Measurements from ENCODE around the gene NAXE. TPM values are rescaled to one million over a fixed set of nuclear protein-coding genes. Genes with fewer than 3 reads are reported as not detected.
A peak's percentile ranks its signal among the peaks of the same experiment; 100 is the strongest.
"Not testable (repeated sequence)": the region's sequence is repeated elsewhere in the genome, so short reads cannot be mapped to it uniquely, and the experiment has no call there.

Gene NAXE
- total RNA-seq, 5 donors from 2014 or later (not counting 1 experiment from before 2014, with no cell fraction given): 32.4 to 47.7 (median 41.7) TPM

- H3K36me3 ChIP-seq (ENCODE audit: control insufficient read depth in 2 of 2, extremely low read depth in 1 of 2, insufficient read depth in 1 of 2, low read length in 1 of 2): peaks cover 3 to 9% of the 10 kb centered on the region in 2 donors
- Mint-ChIP-seq H3K4me1 (peaks cover 23 to 35% (median 23%) of the 10 kb centered on the region in 3 donors), H3K27me3 (no peaks in the 10 kb centered on the region), H3K36me3 (no peaks in the 10 kb centered on the region), H3K4me3 (peak overlapping the region; percentile 81 to 84 (median 83)), H3K27ac (peak overlapping the region; percentile 95 to 98), H3K9me3 (no peaks in the 10 kb centered on the region)
- no peaks in the 10 kb centered on the region for H3K9me3 ChIP-seq
- H3K4me3 ChIP-seq (ENCODE audit: control insufficient read depth in 1 of 2, extremely low read depth in 1 of 2, low read length in 1 of 2): peak overlapping the region; percentile 47 to 72
- H3K27ac ChIP-seq (ENCODE audit: low read length): peak overlapping the region; percentile 78
- DNase-seq (peak in 6 of 35 experiments; percentile 8 to 43 (median 18)), ATAC-seq (replicated peaks in 1 of 4) (peak; percentile 14 to 40 (median 30))
- H3K27me3 ChIP-seq (replicated peaks in 1 of 2; ENCODE audit: control insufficient read depth in 2 of 2, extremely low read depth in 1 of 2, insufficient read depth in 2 of 2, low read length in 1 of 2): no peaks in the 10 kb centered on the region
- ChIA-PET POLR2A (no interaction called here), CTCF (interaction anchor here (0.6 to 1.2 kb wide), 4 partner anchors 24 to 197 kb away, joined by 4 to 5 read pairs (median 4); no protein-coding TSS in a partner anchor)
- H3K4me1 ChIP-seq (ENCODE audit: control insufficient read depth in 1 of 2, extremely low read depth in 1 of 2, insufficient read depth in 2 of 2, low read length in 2 of 2): peaks cover 9 to 33% of the 10 kb centered on the region in 2 experiments
- WGBS (ENCODE audit: insufficient coverage): 36% methylated on average over 5 of the region's 9 CpGs
Measured at GRCh38 chr1:156582388-156583017, 9.1 kb upstream of the NAXE start.

GRCh38 chr1:156583821-156584622, 7.6 kb upstream of the NAXE start:
- H3K36me3 ChIP-seq (ENCODE audit: control insufficient read depth in 2 of 2, extremely low read depth in 1 of 2, insufficient read depth in 1 of 2, low read length in 1 of 2): peaks cover 3 to 9% of the 10 kb centered on the region in 2 donors
- Mint-ChIP-seq H3K27me3 (no peaks in the 10 kb centered on the region), H3K27ac (peak overlapping the region; percentile 62 to 82), H3K4me3 (peak overlapping the region in 2 of 3 donors; percentile 51 to 83), H3K9me3 (no peaks in the 10 kb centered on the region), H3K36me3 (no peaks in the 10 kb centered on the region), H3K4me1 (peaks cover 23 to 35% (median 23%) of the 10 kb centered on the region in 3 donors)
- ATAC-seq (replicated peaks in 1 of 4): peak in 3 of 4 experiments; percentile 25 to 44 (median 41)
- no peaks in the 10 kb centered on the region for H3K27me3 ChIP-seq (replicated peaks in 1 of 2; ENCODE audit: control insufficient read depth in 2 of 2, extremely low read depth in 1 of 2, insufficient read depth in 2 of 2, low read length in 1 of 2)
- CTCF ChIA-PET: no interaction called here
- H3K27ac ChIP-seq (ENCODE audit: low read length): no peak overlapping the region
- 53% methylated on average over 9 of the region's 20 CpGs for WGBS (ENCODE audit: insufficient coverage)
- peaks cover 9 to 33% of the 10 kb centered on the region in 2 experiments for H3K4me1 ChIP-seq (ENCODE audit: control insufficient read depth in 1 of 2, extremely low read depth in 1 of 2, insufficient read depth in 2 of 2, low read length in 2 of 2)
- peak; percentile 12 to 90 (median 62) for DNase-seq
- H3K4me3 ChIP-seq (ENCODE audit: control insufficient read depth in 1 of 2, extremely low read depth in 1 of 2, low read length in 1 of 2): no peak overlapping the region
- H3K9me3 ChIP-seq: no peaks in the 10 kb centered on the region
- POLR2A ChIA-PET: no interaction called here

GRCh38 chr1:156584813-156585212, 6.8 kb upstream of the NAXE start:
- no peaks in the 10 kb centered on the region for H3K27me3 ChIP-seq (replicated peaks in 1 of 2; ENCODE audit: control insufficient read depth in 2 of 2, extremely low read depth in 1 of 2, insufficient read depth in 2 of 2, low read length in 1 of 2)
- no peak overlapping the region for H3K27ac Mint-ChIP-seq
- 79% methylated on average over 4 of the region's 11 CpGs for WGBS (ENCODE audit: insufficient coverage)
- POLR2A ChIA-PET: no interaction called here
- H3K4me3 ChIP-seq (ENCODE audit: control insufficient read depth in 1 of 2, extremely low read depth in 1 of 2, low read length in 1 of 2): no peak overlapping the region
- no peaks in the 10 kb centered on the region for H3K9me3 Mint-ChIP-seq
- H3K4me3 Mint-ChIP-seq: no peak overlapping the region
- no peaks in the 10 kb centered on the region for H3K36me3 Mint-ChIP-seq
- peaks cover 3 to 9% of the 10 kb centered on the region in 2 donors for H3K36me3 ChIP-seq (ENCODE audit: control insufficient read depth in 2 of 2, extremely low read depth in 1 of 2, insufficient read depth in 1 of 2, low read length in 1 of 2)
- no peak overlapping the region for H3K27ac ChIP-seq (ENCODE audit: low read length)
- peaks cover 23 to 35% (median 23%) of the 10 kb centered on the region in 3 donors for H3K4me1 Mint-ChIP-seq
- H3K27me3 Mint-ChIP-seq: no peaks in the 10 kb centered on the region
- DNase-seq (no peak), ATAC-seq (replicated peaks in 1 of 4) (no peak)
- CTCF ChIA-PET: interaction anchor here in 1 of 2 donors (0.6 kb wide), 1 partner anchor 199 kb away, joined by 9 read pairs; no protein-coding TSS in a partner anchor
- no peaks in the 10 kb centered on the region for H3K9me3 ChIP-seq
- H3K4me1 ChIP-seq (ENCODE audit: control insufficient read depth in 1 of 2, extremely low read depth in 1 of 2, insufficient read depth in 2 of 2, low read length in 2 of 2): peaks cover 9 to 33% of the 10 kb centered on the region in 2 experiments

- ATAC-seq (replicated peaks in 1 of 4) (no peak), DNase-seq (no peak)
- Histone ChIP-seq H3K4me3 (ENCODE audit: control insufficient read depth in 1 of 2, extremely low read depth in 1 of 2, low read length in 1 of 2) (no peak overlapping the region), H3K36me3 (ENCODE audit: control insufficient read depth in 2 of 2, extremely low read depth in 1 of 2, insufficient read depth in 1 of 2, low read length in 1 of 2) (peaks cover 3 to 9% of the 10 kb centered on the region in 2 donors), H3K27ac (ENCODE audit: low read length) (no peak overlapping the region), H3K9me3 (no peaks in the 10 kb centered on the region), H3K4me1 (ENCODE audit: control insufficient read depth in 1 of 2, extremely low read depth in 1 of 2, insufficient read depth in 2 of 2, low read length in 2 of 2) (peaks cover 14 to 33% of the 10 kb centered on the region in 2 experiments), H3K27me3 (replicated peaks in 1 of 2; ENCODE audit: control insufficient read depth in 2 of 2, extremely low read depth in 1 of 2, insufficient read depth in 2 of 2, low read length in 1 of 2) (no peaks in the 10 kb centered on the region)
- Mint-ChIP-seq H3K36me3 (no peaks in the 10 kb centered on the region), H3K27me3 (no peaks in the 10 kb centered on the region), H3K4me3 (no peak overlapping the region), H3K9me3 (no peaks in the 10 kb centered on the region), H3K27ac (no peak overlapping the region), H3K4me1 (peaks cover 28% of the 10 kb centered on the region in 3 donors)
- POLR2A ChIA-PET: no interaction called here
- 67% methylated on average over 4 of the region's 4 CpGs for WGBS (ENCODE audit: insufficient coverage)
- CTCF ChIA-PET: interaction anchor here (1.3 to 1.6 kb wide), 2 partner anchors 9 to 10 kb away, joined by 3 to 6 read pairs; no protein-coding TSS in a partner anchor
Measured at GRCh38 chr1:156586323-156586722, 5.3 kb upstream of the NAXE start.

GRCh38 chr1:156586892-156587477, 4.6 kb upstream of the NAXE start:
- Mint-ChIP-seq H3K4me3 (no peak overlapping the region), H3K4me1 (peaks cover 22 to 28% (median 27%) of the 10 kb centered on the region in 3 donors), H3K36me3 (no peaks in the 10 kb centered on the region), H3K27me3 (no peaks in the 10 kb centered on the region), H3K9me3 (no peaks in the 10 kb centered on the region), H3K27ac (no peak overlapping the region)
- H3K27me3 ChIP-seq (replicated peaks in 1 of 2; ENCODE audit: control insufficient read depth in 2 of 2, extremely low read depth in 1 of 2, insufficient read depth in 2 of 2, low read length in 1 of 2): no peaks in the 10 kb centered on the region
- no peak overlapping the region for H3K27ac ChIP-seq (ENCODE audit: low read length)
- H3K4me3 ChIP-seq (ENCODE audit: control insufficient read depth in 1 of 2, extremely low read depth in 1 of 2, low read length in 1 of 2): no peak overlapping the region
- no peaks in the 10 kb centered on the region for H3K9me3 ChIP-seq
- DNase-seq (no peak), ATAC-seq (replicated peaks in 1 of 4) (no peak)
- CTCF ChIA-PET: interaction anchor here (0.8 to 1.0 kb wide), 3 partner anchors 22 to 107 kb away, joined by 3 to 8 read pairs (median 4); no protein-coding TSS in a partner anchor
- 100% methylated on average over 1 of the region's 3 CpGs for WGBS (ENCODE audit: insufficient coverage)
- H3K4me1 ChIP-seq (ENCODE audit: control insufficient read depth in 1 of 2, extremely low read depth in 1 of 2, insufficient read depth in 2 of 2, low read length in 2 of 2): peaks cover 14 to 31% of the 10 kb centered on the region in 2 experiments
- POLR2A ChIA-PET: no interaction called here
- peaks cover 3 to 9% of the 10 kb centered on the region in 2 donors for H3K36me3 ChIP-seq (ENCODE audit: control insufficient read depth in 2 of 2, extremely low read depth in 1 of 2, insufficient read depth in 1 of 2, low read length in 1 of 2)

- CTCF ChIA-PET; H3K27me3 ChIP-seq (replicated peaks in 1 of 2; ENCODE audit: control insufficient read depth in 2 of 2, extremely low read depth in 1 of 2, insufficient read depth in 2 of 2, low read length in 1 of 2); H3K4me3 ChIP-seq (ENCODE audit: control insufficient read depth in 1 of 2, extremely low read depth in 1 of 2, low read length in 1 of 2); ATAC-seq (replicated peaks in 1 of 4); H3K27me3 Mint-ChIP-seq; H3K27ac ChIP-seq (ENCODE audit: low read length); POLR2A ChIA-PET; H3K27ac Mint-ChIP-seq; H3K9me3 Mint-ChIP-seq; H3K36me3 ChIP-seq (ENCODE audit: control insufficient read depth in 2 of 2, extremely low read depth in 1 of 2, insufficient read depth in 1 of 2, low read length in 1 of 2); H3K4me3 Mint-ChIP-seq; H3K36me3 Mint-ChIP-seq; H3K9me3 ChIP-seq; DNase-seq: not testable (repeated sequence)
- H3K4me1 ChIP-seq (ENCODE audit: control insufficient read depth in 1 of 2, extremely low read depth in 1 of 2, insufficient read depth in 2 of 2, low read length in 2 of 2): peaks cover 18 to 31% of the 10 kb centered on the region in 2 experiments
- 98% methylated on average over 7 of the region's 8 CpGs for WGBS (ENCODE audit: insufficient coverage)
- H3K4me1 Mint-ChIP-seq: peaks cover 18 to 28% (median 27%) of the 10 kb centered on the region in 3 donors
Measured at GRCh38 chr1:156587927-156588326, 3.6 kb upstream of the NAXE start.
